ENCODE results near the gene BAZ2A. TPM values are rescaled to one million over a fixed set of nuclear protein-coding genes. Genes with fewer than 3 reads are reported as not detected.

BAZ2A gene
- polyA plus RNA-seq, 3 donors from 2014 or later, result 6.5 to 37.5 (median 11.9) TPM

DNA sequence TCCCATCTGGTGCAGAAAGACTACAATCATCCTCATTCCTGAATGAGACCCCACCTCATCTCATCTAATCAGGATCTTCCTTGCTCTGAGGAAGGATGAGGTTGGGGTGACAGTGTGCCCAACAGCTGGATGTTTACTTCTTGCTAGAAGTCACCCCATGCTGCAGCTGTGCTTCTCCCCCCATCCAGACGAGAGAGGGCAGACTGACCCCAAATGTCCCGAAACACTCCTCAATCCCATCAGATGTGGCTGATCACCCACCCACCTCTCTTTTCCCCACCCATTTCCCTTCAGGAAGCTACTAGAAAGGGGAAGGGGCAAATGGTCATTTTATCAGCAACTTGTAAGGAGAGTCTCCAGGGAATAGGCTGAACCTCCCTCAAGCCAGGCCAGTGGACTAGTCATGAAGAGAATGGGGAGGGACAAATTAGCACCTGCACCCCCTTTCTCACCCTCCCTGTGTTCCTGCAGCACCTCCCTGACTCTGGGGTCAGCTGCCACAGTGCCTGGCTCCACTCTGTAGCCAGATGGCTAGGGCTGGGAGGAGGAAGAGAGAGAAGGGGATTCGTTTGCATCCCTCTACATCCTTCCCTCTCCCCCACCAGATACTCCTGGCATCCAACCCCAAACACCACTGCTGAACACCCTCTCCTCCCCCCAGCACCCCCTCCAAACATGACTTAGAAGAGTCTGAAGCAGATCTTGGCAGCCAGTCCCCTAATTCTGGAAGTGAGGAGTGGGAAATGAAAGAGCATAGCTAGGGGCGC lies 2.8 kb upstream of the BAZ2A start:
- H3K27me3 Mint-ChIP-seq (ENCODE audit: low read depth in 3 of 3), result peaks cover 12 to 27% (median 18%) of the 10 kb centered on the region in 3 donors
- peaks cover 0 to 6% (median 2%) of the 10 kb centered on the region in 3 donors for H3K36me3 Mint-ChIP-seq
- no peaks in the 10 kb centered on the region for H3K9me3 Mint-ChIP-seq
- DNase-seq, result no peak
- H3K27ac Mint-ChIP-seq, result peak overlapping the region; percentile 77 to 96 (median 92)
- H3K4me1 Mint-ChIP-seq, result peaks cover 82 to 86% of the 10 kb centered on the region in 2 donors
- H3K4me3 Mint-ChIP-seq, result peak overlapping the region; percentile 90 to 100 (median 94)

DNA sequence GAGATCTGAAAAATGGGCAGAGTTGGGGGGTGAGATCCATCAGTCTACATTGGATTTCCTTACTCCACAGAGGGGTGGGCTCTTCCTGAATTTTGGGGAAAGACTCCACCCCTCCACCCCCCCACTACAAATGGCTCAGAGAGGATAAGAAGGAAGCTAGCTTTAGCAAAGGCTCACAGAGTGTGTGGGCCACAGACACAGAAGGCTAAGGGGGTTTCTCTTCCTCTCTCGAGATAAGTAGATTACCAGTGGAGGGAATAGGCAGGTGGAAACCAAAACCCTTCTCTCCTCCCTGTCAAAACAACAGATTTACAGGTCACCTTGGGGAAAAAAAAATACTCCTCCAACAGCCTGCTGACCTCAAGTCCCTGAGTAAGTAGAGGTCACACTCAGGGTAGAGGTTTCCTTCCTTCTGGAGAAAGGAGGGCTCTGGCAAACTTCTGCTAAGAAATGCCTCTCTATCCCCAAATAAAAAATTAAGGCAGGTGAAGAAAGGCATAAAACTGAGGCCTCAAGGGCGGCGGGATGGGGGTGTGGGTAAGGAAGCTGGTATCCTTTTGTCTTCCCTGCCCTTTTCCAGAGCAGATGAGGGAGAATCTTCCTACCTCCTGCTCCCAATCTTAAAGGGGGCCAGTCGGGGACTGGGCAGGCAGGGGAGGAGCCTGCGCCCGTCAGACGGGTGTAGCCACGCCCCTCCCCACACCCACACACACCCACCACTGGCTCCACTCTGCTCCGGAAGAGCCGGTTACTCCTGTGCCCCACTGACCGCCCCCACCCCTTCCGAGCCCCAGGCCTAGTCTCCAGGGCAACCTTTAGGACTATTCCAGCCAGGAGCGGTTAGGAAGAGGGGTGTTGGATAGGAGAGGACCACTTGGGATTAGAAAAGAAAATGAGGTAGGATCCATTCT lies 1.9 kb upstream of the BAZ2A start:
- peaks cover 77 to 86% of the 10 kb centered on the region in 2 donors for H3K4me1 Mint-ChIP-seq
- no peaks in the 10 kb centered on the region for H3K9me3 Mint-ChIP-seq
- H3K4me3 Mint-ChIP-seq, result peak overlapping the region; percentile 90 to 100 (median 94)
- DNase-seq, result peak; percentile 61 to 66 (median 65)
- H3K27me3 Mint-ChIP-seq (ENCODE audit: low read depth in 3 of 3), result peaks cover 12 to 27% (median 18%) of the 10 kb centered on the region in 3 donors
- H3K27ac Mint-ChIP-seq, result peak overlapping the region; percentile 80 to 96 (median 88)
- H3K36me3 Mint-ChIP-seq, result peaks cover 0 to 3% (median 0%) of the 10 kb centered on the region in 3 donors

DNA sequence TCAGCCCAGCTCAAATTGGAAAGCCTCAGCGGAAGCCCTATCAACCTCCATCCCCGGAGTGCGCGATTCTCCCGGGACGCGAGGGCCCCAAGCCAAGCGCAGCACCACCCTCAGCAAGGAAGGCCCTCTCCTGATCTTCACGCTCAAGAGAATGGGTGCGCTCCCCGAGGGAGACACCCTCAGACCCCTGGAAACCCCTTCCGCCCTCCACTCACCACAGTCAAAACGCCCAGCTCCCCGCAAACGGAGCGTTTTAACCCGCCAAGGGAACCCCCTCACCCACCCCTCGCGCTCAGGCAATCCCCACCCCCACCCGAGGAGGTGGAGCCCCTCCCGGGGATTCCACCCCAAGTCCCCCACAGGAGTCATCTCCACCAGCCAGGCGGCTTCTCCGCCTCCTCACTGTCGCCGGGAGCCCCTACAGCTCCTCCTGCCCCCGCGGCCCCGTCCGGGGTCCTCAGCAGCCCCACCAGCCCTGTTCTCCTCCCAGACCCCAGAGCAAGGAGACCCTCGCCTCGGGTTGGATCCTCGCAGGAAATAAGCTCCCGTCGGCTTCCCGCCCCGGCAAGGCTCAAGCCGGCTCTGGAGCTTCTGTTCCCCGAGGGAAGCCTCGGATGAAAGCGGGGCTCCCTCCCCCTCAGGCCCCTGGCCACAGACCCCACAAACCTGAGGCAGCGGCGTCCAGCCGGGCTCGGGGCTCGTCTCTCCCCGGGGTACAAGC lies 507 bp downstream of the BAZ2A start:
- no peaks in the 10 kb centered on the region for H3K9me3 Mint-ChIP-seq
- DNase-seq, result peak; percentile 38 to 46 (median 44)
- peak overlapping the region; percentile 94 to 97 (median 96) for H3K27ac Mint-ChIP-seq
- H3K27me3 Mint-ChIP-seq (ENCODE audit: low read depth in 3 of 3), result peaks cover 11 to 20% (median 20%) of the 10 kb centered on the region in 3 donors
- peak overlapping the region; percentile 88 to 90 (median 89) for H3K4me3 Mint-ChIP-seq
- peaks cover 69 to 84% of the 10 kb centered on the region in 2 donors for H3K4me1 Mint-ChIP-seq
- H3K36me3 Mint-ChIP-seq, result peaks cover 3 to 6% (median 4%) of the 10 kb centered on the region in 3 donors

DNA sequence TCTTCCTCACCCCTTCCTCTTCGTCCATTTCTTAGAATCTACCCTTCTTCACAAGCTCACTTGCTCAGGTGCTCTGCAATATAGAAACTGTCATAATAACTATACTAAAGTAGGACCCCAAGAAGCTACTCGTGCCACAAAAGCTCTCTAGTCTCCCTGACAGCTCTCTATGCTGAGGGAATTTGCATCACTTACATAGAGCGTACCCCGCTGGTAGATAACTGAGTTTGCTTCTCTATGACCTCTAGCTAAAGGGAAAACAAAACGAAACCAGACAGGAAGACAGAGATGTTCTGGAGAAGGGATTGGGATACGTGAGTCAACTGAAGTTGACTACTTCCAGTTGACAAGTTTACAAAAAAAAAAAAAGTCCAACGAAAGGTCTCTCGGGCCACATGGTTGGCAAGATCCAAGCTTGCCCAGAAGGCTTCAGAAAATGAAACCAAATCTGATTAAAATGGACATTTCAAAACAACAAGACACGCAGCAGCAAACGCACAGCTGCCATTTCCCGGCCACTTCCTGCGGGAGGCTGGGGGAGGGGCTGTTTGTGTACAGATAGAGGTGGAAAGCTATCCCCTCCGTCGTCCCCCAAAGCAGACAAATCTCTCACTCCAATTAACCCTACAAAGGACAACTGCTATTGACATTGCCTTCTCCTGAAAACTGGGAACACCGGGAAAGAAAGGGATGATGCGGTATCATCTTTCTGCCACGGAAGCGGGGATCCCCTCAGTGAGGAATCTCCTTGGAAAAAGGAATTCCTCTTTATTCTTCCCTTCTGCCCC lies 1.3 kb downstream of the BAZ2A start:
- peak; percentile 82 to 84 (median 84) for DNase-seq
- H3K27me3 Mint-ChIP-seq (ENCODE audit: low read depth in 3 of 3), result peaks cover 8 to 20% (median 17%) of the 10 kb centered on the region in 3 donors
- no peaks in the 10 kb centered on the region for H3K9me3 Mint-ChIP-seq
- peak overlapping the region; percentile 88 to 90 (median 89) for H3K4me3 Mint-ChIP-seq
- H3K4me1 Mint-ChIP-seq, result peaks cover 70 to 84% of the 10 kb centered on the region in 2 donors
- H3K36me3 Mint-ChIP-seq, result peaks cover 3 to 10% (median 4%) of the 10 kb centered on the region in 3 donors
- peak overlapping the region; percentile 94 to 97 (median 96) for H3K27ac Mint-ChIP-seq

DNA sequence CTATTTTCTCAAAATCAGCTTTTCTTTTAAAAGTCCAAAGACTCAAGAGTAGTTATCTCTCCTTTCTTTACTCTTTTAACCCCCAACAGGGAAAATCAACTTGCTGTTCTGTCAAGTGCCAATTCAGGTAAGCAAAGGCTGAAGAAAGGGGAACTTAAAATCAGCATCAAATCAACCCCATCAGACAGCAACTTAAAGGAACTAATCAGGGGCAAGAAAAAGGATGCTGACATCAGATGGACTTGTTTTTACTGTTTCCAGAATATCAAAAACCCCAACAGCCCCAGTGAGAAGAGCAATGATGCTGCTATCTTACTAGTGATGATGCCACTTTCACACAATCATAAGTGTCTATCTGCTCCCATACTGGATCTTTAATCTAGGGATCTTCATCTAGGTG lies 3.4 kb downstream of the BAZ2A start:
- Mint-ChIP-seq H3K9me3 (no peaks in the 10 kb centered on the region), H3K27ac (peak overlapping the region; percentile 47 to 87 (median 74)), H3K27me3 (ENCODE audit: low read depth in 3 of 3) (peaks cover 8 to 20% (median 17%) of the 10 kb centered on the region in 3 donors), H3K4me1 (peaks cover 62 to 80% of the 10 kb centered on the region in 2 donors), H3K4me3 (peak overlapping the region in 1 of 5 donors; percentile 10), H3K36me3 (peaks cover 3 to 12% (median 4%) of the 10 kb centered on the region in 3 donors)
- no peak for DNase-seq

DNA sequence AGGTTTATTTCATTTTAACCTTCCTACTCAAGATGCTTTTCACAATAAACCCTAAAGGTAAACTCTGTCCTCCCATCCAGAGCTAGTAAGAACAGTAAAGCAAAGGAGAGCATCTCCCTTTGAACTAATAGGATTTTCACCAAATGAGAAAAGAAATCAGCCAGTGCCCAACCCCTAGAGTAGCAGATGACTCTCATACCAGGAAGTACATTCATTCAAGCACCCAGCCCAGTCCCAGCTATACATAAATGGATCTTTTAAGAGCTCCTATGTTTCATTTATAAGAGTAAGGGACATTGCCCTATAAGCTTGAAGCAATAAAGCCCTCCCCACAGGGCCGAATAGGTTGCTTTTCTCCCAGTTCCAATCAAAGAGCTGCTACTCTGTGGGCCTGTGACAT lies 7.6 kb downstream of the BAZ2A start:
- Mint-ChIP-seq H3K36me3 (peaks cover 3 to 12% (median 7%) of the 10 kb centered on the region in 3 donors), H3K9me3 (no peaks in the 10 kb centered on the region), H3K4me1 (peaks cover 55 to 82% of the 10 kb centered on the region in 2 donors), H3K27me3 (ENCODE audit: low read depth in 3 of 3) (peaks cover 0 to 3% (median 0%) of the 10 kb centered on the region in 3 donors), H3K27ac (peak overlapping the region; percentile 5 to 77 (median 66)), H3K4me3 (no peak overlapping the region)
- no peak for DNase-seq

DNA sequence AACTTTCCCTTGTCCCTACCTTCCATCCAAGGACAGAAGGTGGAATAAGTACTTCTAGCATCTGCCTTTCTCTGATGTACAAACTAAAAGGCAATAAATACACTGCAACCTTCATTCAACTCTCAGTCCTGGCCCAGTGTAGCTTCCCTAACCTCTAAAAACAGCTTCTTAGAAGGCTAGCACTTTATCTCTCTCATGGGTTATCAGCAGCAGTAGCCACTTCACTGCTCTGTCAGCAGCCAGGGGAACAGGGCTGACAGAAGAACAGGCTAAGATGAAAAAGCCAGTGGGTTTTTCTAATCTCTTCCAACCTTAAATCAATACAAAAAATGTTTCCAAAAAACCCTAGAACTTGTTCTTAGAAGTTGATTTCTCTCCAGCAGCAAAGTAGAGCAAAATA lies 13.2 kb downstream of the BAZ2A start:
- Mint-ChIP-seq H3K36me3 (peaks cover 16 to 43% (median 34%) of the 10 kb centered on the region in 3 donors), H3K9me3 (no peaks in the 10 kb centered on the region), H3K27ac (peak overlapping the region in 5 of 6 donors; percentile 36 to 77 (median 49)), H3K27me3 (ENCODE audit: low read depth in 3 of 3) (peaks cover 0 to 4% (median 1%) of the 10 kb centered on the region in 3 donors), H3K4me3 (no peak overlapping the region), H3K4me1 (peaks cover 22 to 48% of the 10 kb centered on the region in 2 donors)
- no peak for DNase-seq

DNA sequence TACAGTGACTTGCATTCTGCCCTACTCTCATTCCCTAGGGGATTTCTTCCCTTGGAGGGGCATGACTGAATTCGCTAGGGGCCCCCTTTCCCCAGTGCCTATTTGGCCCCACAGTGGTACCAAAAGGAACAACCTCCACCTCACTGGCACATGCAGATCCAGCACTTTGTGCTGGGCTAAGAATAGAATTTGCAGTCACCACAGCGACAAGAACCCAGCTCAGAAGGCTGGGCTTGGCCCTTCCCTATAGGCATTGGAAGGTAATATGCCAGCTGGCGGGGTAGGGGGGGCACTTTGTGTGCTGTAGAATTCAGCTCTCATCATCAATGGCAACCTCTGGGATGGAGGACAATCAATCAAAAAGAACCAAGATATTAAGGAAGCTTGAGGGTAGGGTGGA lies 13.9 kb downstream of the BAZ2A start:
- no peak overlapping the region for H3K4me3 Mint-ChIP-seq
- H3K4me1 Mint-ChIP-seq, result peaks cover 21 to 46% of the 10 kb centered on the region in 2 donors
- no peaks in the 10 kb centered on the region for H3K9me3 Mint-ChIP-seq
- peaks cover 0 to 4% (median 1%) of the 10 kb centered on the region in 3 donors for H3K27me3 Mint-ChIP-seq (ENCODE audit: low read depth in 3 of 3)
- H3K27ac Mint-ChIP-seq, result peak overlapping the region in 2 of 6 donors; percentile 30 to 71
- peaks cover 19 to 50% (median 40%) of the 10 kb centered on the region in 3 donors for H3K36me3 Mint-ChIP-seq
- DNase-seq, result no peak

DNA sequence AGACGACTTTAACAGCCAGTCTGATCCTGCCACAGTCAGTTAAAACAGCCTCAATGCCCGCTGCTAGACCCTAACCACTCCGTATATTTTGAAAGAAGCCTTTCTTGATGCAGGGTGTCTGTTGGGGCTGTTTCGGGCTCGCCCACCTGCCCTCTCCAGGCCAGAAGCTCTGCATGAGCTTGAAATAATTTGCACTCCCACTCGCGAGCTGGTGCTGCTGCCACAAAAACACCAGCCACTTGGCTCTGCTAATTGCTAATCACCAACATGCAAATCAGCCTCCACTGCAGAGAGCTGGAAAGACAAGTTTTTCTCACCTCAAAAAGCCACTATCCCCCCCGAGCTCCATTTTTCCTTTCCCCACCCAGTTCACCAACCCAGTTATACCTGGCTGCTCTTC lies 15.5 kb downstream of the BAZ2A start:
- H3K4me3 Mint-ChIP-seq, result no peak overlapping the region

DNA sequence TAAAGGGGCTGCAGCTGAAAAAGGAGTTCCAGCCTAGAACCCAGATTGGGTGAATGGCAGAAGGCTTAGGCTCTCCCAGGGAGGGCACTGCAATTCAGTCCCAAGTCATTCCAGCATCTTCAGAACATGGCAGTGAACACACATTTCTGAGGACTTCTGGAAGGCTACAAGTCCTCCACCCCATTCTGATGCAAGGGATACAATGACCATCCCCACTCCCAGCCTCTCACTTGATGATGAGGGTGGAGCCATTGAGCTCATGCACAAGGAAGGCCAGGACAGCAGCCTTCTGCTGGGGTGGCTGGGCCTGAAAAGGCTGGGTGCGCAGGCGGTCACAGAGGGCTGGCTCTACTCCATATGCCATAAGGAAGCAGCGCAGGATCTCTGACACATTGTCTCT lies 25.8 kb downstream of the BAZ2A start:
- Mint-ChIP-seq H3K36me3 (peaks cover 17 to 70% (median 54%) of the 10 kb centered on the region in 3 donors), H3K27me3 (ENCODE audit: low read depth in 3 of 3) (peaks cover 2 to 4% (median 3%) of the 10 kb centered on the region in 3 donors), H3K4me1 (no peaks in the 10 kb centered on the region), H3K4me3 (no peak overlapping the region), H3K27ac (peak overlapping the region in 1 of 6 donors; percentile 55), H3K9me3 (no peaks in the 10 kb centered on the region)
- DNase-seq, result no peak

More for the DNA sequence above, 15.5 kb downstream of the BAZ2A start:
- no peak for DNase-seq
- H3K36me3 Mint-ChIP-seq, result peaks cover 26 to 66% (median 52%) of the 10 kb centered on the region in 3 donors
- H3K27me3 Mint-ChIP-seq (ENCODE audit: low read depth in 3 of 3), result peaks cover 0 to 4% (median 1%) of the 10 kb centered on the region in 3 donors
- H3K9me3 Mint-ChIP-seq, result no peaks in the 10 kb centered on the region
- peak overlapping the region in 3 of 6 donors; percentile 22 to 59 (median 23) for H3K27ac Mint-ChIP-seq
- peaks cover 13 to 31% of the 10 kb centered on the region in 2 donors for H3K4me1 Mint-ChIP-seq

DNA sequence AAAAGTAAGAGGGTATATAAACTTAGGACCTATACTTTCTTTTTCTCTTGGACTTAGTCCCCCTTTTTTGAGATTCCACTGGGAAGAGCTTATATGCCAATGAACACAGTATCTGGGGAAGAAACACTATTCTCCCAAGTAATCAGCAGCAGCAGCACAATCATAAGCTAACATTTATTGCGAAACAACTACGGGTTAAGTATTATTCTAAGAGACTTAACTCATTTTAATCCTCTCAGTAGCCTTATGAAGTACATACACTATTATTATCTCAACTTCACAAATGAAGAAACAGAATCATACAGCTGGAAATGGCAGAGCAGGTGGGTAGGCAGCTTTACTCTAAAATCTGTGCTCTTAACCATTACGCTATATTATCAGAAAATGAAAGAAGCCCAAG lies 27.9 kb downstream of the BAZ2A start:
- Mint-ChIP-seq H3K9me3 (no peaks in the 10 kb centered on the region), H3K27me3 (ENCODE audit: low read depth in 3 of 3) (peaks cover 2 to 6% (median 3%) of the 10 kb centered on the region in 3 donors), H3K4me3 (no peak overlapping the region), H3K4me1 (no peaks in the 10 kb centered on the region), H3K27ac (no peak overlapping the region), H3K36me3 (peaks cover 23 to 80% (median 65%) of the 10 kb centered on the region in 3 donors)
- no peak for DNase-seq

DNA sequence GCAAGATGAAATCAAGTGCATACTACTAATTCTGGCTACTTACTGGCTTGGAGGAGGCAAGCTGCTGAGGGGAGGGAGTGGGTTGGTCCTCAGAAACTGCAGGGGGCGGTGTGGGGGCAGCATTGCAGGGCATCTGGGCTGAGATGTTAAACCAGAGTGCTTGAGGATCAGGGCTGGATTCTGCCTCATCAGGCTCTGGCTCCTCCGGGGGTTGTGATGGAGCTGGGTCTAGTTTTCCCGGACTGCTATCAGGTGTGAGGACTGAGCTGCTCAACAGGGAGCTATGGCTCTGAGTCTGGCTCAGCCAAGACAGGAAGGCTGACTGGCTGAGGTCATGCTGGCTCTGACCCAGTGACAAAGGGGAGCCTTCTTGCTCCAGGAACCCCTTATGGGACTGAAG lies 28.6 kb downstream of the BAZ2A start:
- H3K27me3 Mint-ChIP-seq (ENCODE audit: low read depth in 3 of 3), result peaks cover 2 to 7% (median 3%) of the 10 kb centered on the region in 3 donors

More for the DNA sequence above, 28.6 kb downstream of the BAZ2A start:
- Mint-ChIP-seq H3K4me1 (no peaks in the 10 kb centered on the region), H3K36me3 (peaks cover 26 to 80% (median 60%) of the 10 kb centered on the region in 3 donors), H3K9me3 (no peaks in the 10 kb centered on the region), H3K4me3 (no peak overlapping the region), H3K27ac (peak overlapping the region in 1 of 6 donors; percentile 3)
- DNase-seq, result peak in 2 of 3 donors; percentile 15 to 26
